NOMO-1 treated with dmso at 0.1 percent for 144 hours (cell line): ENCODE data around the gene IGLON5.

Experiments used
- DNase-seq: peaks from one replicate; lab custom pipeline; 2025; ENCODE audit not compliant: unreplicated experiment; lab: John Stamatoyannopoulos, UW

The IGLON5 gene

DNA sequence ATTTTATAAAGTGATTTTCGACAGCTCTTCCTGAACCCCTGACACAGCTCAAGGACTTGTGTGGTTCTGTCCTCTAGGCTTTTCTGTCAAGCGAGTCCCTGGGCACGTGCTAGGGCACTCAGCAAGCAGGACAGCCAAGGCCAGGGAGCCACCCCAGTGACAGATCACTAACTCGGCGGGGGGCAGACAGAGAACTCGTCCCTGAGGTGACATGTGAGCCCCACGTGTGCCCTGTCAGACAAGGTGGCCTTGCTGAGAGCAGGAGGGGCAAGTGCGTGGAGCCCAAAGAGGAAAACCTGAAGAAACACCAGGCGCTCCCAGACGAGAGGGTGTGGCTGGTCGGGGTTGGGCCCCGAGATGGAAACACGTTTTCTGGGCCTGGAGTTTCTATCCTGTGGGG, 49.8 kb downstream of the IGLON5 start:
- DNase-seq, result no peak

DNA sequence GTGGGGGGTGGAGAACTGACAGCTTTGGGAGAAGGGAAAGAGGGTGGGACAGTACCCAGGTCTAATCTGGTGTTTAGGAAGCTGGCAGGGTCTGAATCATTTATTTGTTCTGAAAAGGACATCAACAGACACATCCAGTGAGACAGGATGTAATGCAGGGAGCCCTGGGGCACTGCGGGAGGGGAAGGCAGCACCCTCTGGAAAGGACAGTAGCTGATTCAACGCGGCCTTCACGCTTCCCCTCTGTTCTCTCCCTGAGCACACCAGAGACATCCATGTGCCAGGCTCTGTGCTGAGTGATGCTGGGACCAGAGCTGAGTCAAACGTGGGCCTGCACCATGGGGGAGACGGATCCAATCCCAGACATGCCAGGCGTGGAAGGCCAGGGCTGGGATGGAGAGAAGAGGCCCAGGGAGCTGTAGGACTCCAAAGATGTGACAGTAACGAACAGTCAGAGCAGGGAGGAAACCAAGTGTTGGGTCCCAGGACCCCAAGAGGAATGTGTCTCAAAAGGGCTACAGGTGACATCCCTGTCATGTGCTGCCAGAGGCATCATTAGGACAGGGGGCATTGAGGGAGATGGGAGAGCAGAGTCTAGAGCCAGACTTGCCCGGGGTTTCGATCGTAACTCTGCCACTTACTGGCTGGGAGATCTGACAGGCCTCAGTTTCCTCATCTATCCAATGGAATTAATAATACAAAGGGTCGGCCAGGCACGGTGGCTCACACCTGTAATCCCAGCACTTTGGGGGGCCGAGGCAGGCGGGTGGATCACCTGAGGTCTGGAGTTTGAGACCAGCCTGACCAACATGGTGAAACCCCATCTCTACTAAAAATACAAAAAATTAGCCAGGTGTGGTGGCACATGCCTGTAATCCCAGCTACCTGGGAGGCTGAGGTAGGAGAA, 53.0 kb downstream of the IGLON5 start:
- no peak for DNase-seq

DNA sequence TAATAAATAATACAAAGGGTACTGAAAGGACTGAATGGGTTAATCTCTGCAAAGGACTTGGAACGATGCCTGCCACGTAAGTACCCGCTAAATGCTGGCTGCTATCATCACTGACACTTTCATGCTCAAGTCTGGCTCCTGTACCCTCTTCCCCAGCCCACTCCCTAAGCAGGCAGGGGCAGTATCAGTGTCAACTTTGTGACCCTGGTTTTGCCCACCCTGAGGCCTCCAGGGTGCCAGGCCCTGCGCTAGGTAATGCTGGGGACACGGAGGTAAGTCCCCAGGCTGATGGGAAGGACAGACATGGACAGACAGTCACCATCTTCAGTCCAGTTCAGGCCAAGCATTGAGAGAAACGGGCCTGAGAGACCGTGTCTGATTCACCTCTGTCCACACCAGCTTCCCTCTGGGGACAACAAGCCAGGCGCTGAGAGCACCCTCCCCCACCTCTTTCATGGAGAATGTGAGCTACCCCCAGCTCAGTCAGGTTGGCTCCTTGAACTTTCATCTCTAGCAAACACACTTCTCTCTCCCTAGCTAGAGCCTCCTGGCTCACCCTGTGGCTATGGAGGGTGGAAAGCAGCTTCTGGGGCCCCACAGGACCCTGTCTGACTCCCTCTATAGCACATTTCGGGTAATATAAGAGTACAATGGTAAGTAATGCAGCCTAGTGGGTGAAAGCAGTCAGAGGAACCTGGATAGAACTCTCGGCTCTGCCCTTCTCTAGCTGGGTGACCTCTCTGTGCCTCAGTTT, 53.9 kb downstream of the IGLON5 start:
- no peak for DNase-seq

DNA sequence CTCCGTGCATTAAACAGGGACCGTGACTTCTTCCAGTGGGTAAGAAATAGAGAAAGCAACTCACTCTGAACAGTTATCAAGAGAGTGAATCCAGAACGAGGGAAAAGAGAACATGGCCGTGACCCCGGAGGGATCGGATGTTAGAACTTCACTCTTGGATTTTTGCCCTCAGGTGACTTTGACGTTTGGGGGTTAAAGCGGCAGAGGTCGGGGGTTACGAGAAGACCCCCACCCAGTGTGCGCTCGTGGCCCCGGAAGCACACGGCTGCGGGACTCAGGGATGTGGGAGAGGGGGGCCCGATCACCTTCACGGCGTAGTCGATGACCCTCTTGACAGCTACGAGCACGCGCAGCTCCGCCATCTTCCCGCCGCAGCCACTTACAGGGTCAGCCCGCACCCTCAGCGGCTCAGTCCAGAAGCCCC, 54.5 kb downstream of the IGLON5 start, which contains the start of gene ETFB:
Gene ETFB, minus strand, starts transcription at position 424 of the 424 bp plus-strand sequence. Its CDS starts 62 bp downstream, at position 362.
- DNase-seq, result no peak

DNA sequence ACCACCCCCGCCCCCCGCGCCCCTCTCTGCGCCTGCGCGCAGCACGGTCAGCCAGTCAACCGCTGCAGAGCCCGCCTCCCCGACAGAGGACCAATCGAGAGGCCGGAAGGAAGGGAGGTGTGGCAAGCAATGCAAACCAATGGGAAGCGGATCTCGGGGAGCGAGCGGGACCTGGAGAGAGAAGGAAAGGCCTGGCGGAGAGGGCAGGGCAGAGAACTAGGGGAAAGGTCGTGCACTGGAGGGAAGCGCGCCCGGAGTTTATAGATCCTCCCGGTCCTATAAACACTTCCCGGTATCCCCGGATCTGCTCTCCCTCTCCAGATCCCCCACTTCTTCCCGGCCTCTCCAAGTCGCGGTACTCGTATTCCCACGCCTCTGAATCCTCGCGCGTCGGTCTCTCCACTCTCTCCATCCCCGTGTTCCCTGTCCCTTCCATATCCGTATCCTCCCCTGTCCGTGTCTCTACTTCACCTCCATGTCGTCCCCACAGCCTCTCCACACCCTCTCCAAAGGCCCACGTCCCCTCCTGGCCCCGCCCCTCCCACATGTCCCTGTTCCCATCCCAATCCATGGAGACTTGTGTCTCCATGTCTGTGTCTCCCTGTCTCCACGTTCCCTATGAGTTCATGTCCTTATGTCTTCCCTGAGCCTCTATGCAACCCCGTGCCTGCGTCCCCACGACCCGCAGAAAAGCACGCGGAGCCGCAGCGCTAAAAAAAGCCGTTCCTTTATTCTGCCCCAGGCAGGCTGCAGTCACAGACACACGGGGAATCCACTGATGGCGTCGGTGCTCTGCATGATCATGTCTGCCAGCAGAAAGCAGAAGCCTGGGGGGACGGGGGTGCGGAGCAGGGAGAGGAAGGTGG, 55.2 kb downstream of the IGLON5 start:
- peak; percentile 98 for DNase-seq

DNA sequence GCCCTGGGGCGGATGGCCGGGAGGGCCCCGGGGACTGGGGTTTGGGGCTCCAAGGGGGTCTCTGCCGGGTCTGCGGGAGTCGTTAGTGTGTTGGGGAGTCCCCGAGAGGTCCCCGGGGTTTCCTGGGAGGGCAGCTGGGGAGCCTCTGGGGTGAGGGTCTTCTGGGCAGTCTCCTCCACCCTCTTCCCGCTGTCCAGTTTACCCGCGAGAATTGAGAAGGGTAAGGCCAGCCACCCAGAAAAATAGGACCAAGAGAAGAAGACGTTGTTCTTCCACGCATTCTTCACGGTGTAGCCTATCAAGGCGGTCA, 55.8 kb downstream of the IGLON5 start:
- DNase-seq, result no peak

DNA sequence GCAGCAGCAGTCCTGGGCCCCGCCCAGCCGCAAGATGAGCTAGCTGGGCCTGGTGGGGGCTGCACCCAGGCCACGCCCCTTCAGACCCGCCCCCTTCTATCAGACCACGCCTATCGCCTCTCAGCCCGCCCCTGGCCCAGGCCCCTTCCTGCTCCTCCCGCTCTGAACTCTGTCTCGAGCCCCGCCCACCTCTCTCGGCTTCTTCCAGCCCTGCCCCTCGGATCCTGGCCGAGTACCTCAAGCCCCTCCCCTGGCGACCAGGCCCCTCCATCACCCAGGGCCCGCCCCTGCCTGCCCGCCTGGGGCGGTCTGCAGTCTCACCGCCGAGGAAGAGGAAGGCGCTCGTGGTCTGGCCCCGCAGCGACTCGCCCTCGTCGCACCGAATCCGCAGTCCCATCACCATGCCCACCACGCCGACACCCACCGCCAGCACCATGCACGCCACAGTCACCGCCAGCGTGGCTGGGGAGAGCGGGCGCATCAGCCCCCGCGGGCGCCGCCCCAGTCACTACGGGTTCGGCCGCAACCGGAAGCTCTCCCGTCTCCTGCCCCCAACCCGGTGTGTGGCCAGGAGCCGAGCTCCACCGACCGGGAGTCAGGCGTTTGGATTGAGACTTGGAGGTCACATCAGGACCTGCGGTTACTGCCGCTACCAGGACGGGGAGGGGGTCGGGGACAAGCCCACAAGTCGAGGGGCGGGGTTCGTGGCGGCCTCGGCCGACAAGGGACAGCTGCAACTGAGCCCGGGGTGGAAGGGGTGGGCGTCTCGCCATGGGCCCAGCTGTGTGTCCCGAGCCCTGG, 56.3 kb downstream of the IGLON5 start:
- peak; percentile 99 for DNase-seq

DNA sequence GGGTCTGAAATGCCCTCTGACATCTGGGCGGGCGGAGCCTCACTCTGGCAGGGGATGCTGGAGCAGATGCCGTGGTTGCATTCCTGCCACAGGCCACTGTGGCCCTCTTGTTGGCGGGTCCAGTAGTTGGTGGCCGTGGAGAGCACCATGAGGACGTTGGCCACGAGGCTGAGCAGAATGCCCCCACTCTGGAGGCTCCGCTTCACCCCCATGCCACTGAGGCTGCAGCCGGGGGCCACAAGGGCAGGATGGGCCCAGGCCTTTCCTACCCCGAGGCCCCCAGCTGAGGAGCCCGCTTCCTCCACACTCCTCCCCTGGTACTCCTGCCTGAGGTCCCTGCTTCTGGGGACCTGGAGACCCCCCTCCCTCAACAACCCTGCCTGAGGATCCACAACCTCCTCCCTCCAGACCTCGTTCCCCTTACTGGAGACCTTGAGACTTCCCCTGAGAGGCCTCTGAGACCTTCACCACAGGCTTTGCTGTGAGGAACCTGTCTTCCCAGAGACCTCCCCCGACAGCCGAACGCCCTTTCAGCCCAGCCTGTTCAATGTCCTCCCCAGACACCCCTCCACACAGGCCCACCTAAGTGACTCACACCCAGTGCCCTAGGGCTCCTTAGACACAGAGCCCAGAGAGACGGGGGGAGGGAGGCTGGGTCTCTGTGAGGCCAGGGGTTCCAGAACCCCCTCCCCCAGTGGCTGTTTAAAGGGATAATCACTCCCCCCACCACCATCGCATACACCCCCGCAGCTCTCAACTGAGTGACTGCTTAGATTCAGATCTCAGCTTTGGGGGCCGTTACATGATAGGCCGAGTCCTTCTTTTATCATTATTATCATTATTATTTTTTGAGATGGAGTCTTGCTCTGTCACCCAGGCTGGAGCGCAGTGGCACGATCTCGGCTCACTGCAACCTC, 57.2 kb downstream of the IGLON5 start, which contains the start of gene CLDND2:
Gene CLDND2, minus strand, starts transcription at position 638 of the 917 bp plus-strand sequence. Its CDS starts 426 bp downstream, at position 212.
- peak; percentile 40 for DNase-seq

DNA sequence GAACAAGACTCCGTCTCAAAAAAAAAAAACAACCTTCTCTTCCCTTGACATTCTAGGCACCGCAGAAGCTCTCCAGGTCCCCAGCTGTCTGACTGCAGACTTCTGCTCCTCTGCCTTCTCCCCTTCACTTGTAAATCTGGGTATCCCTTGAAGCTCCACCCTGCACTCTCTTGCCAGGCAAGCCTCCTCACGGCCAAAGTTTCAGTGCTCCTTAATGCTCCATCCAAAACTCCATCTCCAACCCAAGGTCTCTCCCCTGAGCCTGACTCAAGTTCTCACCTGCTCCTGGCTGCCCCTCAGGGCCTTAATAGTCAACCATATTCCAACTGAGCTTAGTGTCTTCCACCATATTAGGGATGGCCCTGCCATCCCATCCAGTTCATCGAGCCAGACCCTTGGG, 58.8 kb downstream of the IGLON5 start:
- no peak for DNase-seq

DNA sequence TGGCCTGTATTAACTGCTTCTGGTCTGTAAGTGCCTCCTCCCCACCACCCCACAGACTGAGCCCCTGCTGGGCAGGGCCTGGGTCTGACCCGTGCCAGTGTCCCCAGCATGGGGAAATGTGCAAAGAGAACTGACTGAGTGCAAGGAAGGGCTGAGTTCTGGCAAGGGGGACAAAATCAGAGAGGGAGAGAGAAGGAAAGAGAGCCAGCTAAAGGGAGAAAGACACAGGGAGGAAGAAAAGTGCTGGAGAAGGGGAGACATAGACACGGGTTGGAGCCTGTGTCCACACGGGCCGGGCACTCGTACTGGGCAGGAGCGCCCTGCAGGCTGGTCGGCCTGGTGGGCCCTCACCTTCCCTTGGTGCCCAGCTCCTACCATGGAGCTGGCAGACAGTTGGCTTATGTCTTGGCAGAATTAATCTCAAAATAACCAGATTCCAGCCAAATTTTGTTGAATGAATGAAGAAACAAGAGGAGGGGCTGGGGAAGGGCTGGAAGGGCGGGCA, 59.8 kb downstream of the IGLON5 start:
- no peak for DNase-seq

DNA sequence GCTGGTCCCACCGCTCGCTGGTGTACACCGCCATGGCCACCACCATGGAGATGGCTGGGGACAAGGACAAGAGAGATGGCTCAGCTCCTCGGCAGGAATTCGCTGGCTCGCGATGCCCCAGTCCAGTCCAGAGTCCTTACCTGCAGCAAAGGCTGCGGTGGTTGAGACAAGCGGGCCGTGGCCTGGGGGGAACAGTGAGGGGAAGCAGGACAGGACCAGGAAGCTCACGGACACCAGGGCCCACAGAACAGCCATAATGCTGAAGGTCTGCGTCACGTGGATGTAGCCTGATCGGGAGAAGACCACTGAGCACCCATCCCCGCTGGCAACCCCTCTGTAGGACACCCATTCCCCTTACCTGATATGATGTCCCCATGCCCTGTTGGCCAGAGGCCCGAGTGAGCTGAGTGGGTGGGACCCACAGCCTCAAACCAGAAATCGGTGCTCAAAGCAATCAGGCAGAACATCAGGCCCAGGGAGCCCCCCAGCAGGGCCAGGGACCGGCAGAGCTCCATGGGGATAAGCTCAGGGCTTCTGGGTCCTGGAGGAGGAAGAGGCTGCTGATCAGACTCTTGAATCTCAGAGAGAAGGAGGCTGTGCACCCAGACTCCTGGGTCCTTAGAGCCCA, 60.7 kb downstream of the IGLON5 start:
- no peak for DNase-seq

DNA sequence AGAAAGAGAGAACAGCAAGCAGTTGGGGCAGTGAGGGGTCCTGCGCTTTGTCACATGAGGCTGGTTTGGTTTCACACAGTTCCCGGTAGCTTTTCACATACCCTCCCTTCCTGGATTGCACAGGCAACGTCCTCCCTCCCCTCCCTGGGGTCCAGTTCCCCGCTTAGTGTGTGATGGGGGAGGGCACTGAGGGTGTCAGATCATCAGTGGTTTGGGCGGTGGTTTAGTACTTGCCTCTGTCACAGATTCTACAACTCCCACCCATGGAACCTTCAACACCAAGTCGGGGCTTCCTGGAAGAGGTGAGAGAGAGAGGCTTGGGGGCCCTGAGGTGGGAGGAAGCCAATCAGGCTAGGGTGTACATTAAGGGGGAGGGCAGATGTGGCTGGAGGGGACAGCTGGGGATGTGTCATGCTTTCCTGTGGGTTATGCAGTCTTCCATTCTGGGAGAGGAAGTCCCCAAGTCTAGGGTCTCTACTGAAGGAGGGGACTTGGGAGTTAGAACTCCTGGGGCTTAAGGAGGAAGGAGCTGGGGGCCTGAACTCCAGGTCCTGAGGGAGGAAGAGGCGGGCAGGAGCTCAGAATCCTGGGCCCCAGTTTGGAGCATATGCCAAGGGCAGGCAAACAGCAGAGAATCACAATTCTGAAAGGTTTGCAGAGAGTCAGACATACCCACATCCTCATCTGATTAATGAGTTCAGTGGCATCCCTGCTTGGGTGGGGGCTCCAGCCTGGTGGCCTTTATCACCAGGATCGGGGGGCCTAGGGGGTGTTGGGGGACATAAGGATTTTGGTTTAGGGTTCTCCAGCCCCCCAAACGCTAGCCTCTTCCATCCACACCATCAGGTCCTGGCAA, 61.4 kb downstream of the IGLON5 start, which contains the start of gene NKG7:
Gene NKG7, minus strand, starts transcription at position 6 of the 856 bp plus-strand sequence. CDS start 119 bp downstream, outside the sequence.
- DNase-seq, result peak; percentile 95

DNA sequence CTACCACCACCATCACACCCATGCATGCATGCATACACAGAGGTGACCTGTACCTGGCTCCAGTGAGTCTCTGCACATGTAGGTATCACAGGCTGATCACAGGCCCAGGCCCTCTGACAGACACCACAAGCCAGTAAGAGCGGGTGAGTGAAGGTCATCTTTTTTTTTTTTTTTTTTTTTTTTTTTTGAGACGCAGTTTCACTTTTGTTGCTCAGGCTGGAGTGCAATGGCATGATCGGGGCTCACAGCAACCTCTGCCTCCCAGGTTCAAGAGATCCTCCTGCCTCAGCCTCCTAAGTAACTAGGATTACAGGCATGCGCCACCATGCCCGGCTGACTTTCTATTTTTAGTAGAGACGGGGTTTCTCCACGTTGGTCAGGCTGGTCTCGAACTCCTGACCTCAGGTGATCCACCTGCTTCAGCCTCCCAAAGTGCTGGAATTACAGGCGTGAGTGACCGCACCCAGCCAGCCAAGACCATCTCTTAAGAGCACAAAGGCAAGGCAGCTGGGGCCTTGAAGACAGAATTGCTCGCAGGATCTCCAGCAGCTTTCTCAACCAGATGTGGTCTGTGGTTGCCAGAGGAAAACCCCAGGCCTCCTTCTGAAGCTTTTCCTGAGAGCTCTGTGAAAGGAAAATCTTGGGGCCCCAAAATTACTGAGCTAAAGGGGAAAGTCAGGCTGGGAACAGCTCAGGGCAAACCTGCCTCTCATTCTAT, 64.2 kb downstream of the IGLON5 start:
- no peak for DNase-seq

DNA sequence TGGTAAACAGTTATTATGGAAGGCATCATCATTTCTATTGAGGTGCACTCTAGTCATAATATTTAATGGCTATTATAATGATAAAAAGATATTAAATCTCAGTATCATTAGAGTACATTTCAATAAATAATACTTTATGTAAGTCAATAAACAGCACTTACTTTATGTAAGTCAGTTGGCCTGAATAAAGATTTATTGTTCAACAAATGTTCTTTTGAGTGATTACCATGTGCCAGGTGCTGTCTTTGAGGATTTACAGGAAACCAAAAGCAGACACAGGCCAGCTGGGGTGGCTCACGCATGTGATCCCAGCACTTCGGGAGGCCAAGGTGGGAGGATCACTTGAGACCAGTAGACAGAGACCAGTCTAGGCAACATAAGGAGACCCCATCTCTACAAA, 66.0 kb downstream of the IGLON5 start:
- no peak for DNase-seq

DNA sequence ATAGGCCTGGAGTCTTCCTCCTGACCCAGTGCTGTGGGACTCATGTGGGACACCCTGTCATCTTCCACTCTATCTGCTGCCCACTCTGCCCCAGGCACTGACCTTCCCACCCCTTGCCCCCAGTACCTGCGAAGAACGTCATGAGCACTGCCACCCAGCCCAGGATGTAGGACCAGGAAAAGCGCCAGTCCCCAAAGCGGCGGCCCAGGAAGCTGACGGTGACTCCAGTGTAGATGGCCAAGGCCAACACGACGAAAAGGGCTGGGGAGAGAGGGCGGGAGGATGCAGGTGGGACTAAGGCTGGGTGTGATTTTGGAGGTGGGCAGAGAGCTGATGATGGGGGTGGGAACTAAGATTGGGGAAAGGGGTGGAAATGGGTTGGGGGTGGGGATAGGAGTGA, 68.9 kb downstream of the IGLON5 start:
- no peak for DNase-seq
